Cardiac fibroblast (primary cell): ENCODE measurements around the gene PLPP4.

Experiments
- DNase-seq, 2 donors: peaks; one replicate each; pipeline versions ENCODE4 v3.0.0 to v3.0.0-alpha.2; 2010; ENCODE audit warnings: low read depth in 2 of 2
- H3K4me3 ChIP-seq, 2 donors: replicated peaks in 1 of 2; 1 replicate in 1 of 2; 2 replicates in 1 of 2; pipeline ENCODE4 v1.5.1; 2011; ENCODE audit warnings: low read depth in 2 of 2, low read length in 2 of 2, mild to moderate bottlenecking in 2 of 2, moderate library complexity in 1 of 2
- TF ChIP-seq, protein P1 (sequence below): IDR thresholded peaks from one replicate; pipeline ENCODE4 v1.5.1; 2011; ENCODE audit warnings: low read depth, mild to moderate bottlenecking, low read length, inconsistent platforms

PLPP4 gene

DNA sequence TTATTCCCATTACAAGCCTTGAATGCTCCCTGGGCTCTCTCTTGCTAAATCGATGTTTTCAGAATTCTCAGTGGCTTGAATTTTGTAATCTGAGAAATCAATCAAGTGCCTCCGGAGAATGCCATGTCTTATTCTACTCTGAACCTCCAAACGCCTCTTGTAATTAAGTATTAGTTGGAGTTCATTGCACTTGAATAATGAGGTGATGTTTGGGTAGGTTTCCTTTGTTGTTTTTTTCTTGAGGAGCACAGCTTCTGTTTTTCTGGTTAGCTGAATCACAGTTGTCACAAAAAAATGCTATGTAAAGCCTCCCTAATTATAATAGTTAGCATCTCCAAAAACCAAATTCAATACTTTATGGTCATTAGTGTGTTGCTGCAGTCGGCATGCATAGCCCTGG, 100.3 kb downstream of the PLPP4 start:
- TF ChIP-seq, protein P1, sequence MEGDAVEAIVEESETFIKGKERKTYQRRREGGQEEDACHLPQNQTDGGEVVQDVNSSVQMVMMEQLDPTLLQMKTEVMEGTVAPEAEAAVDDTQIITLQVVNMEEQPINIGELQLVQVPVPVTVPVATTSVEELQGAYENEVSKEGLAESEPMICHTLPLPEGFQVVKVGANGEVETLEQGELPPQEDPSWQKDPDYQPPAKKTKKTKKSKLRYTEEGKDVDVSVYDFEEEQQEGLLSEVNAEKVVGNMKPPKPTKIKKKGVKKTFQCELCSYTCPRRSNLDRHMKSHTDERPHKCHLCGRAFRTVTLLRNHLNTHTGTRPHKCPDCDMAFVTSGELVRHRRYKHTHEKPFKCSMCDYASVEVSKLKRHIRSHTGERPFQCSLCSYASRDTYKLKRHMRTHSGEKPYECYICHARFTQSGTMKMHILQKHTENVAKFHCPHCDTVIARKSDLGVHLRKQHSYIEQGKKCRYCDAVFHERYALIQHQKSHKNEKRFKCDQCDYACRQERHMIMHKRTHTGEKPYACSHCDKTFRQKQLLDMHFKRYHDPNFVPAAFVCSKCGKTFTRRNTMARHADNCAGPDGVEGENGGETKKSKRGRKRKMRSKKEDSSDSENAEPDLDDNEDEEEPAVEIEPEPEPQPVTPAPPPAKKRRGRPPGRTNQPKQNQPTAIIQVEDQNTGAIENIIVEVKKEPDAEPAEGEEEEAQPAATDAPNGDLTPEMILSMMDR = no peak
- no peak overlapping the region for H3K4me3 ChIP-seq
- no peak for DNase-seq

DNA sequence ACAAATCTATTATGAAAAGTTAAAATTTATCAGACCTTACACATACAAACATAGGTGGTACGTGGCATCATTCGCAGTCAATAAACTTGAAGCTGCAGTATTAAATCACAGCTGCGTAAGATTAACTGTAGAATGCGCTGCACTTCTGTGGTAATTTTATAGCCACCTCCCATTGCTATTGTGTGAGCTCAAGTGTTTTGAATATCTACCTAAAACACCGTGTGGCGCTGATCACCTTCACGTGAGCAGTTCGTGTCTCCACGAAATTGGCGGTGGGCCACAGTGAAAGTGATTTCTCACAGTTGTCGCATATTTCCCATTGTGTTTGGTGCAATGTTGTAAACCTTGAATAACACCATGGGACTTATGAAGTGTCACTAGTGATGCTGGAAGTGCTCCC, 102.8 kb downstream of the PLPP4 start:
- TF ChIP-seq, protein P1 = no peak

DNA sequence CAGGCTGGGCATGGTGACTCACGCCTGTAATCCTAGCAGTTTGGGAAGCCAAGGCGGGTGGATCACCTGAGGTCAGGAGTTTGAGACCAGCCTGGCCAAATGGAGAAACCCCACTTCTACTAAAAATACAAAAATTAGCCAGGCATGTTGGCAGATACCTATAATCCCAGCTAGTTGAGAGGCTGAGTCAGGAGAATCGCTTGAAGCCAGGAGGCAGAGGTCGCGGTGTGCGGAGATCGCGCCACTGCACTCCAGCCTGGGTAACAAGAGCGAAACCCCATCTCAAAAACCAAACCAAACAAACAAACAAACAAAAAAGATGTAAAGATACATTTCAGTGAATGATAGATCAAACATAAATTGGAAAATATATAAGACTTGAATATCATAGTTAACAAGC, 105.9 kb downstream of the PLPP4 start:
- TF ChIP-seq, protein P1 = no peak
- DNase-seq = no peak
- H3K4me3 ChIP-seq = no peak overlapping the region

More for the DNA sequence above, 102.8 kb downstream of the PLPP4 start:
- DNase-seq = no peak
- H3K4me3 ChIP-seq = no peak overlapping the region

DNA sequence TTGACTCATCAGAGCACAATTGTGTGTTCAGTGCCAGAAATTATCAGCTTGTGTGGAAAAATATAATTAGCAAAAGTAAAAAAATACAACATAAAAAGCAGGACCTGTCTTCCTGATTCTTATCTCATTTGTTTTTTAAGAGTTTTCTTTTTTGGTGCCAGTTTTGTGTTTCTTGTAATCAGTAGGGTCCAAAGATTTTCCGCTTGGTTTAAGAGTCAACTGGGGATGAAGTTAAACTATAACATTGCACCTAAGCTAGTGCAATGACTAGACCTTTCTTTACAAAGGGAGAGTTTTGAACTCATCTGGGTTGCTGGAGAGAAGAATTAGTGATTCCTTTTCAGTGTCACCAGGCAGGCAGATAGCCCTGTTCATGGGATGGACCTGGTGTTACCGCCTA, 113.4 kb downstream of the PLPP4 start:
- TF ChIP-seq, protein P1 = no peak

DNA sequence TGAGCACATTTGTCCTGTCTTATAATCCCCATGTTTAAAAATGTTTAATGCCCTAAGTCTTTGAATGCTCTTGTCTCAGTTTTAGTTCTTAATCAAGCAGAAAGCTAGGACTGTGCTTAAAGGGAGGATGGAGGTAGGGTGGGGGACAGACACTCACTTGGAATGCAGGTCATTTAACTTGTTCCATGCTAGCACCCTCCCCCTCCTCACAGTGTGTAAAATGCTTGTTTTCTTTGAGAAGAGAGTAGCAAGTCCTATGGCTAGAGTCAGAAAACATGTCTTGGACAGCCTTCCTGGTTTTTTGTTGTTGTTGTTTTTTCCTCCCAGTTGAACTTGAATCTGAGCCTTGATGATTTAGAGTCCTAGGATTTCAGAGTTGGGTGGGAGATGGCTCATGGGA, 114.2 kb downstream of the PLPP4 start:
- H3K4me3 ChIP-seq = no peak overlapping the region
- DNase-seq = no peak
- TF ChIP-seq, protein P1 = no peak

More for the DNA sequence above, 113.4 kb downstream of the PLPP4 start:
- no peak overlapping the region for H3K4me3 ChIP-seq
- DNase-seq = no peak

DNA sequence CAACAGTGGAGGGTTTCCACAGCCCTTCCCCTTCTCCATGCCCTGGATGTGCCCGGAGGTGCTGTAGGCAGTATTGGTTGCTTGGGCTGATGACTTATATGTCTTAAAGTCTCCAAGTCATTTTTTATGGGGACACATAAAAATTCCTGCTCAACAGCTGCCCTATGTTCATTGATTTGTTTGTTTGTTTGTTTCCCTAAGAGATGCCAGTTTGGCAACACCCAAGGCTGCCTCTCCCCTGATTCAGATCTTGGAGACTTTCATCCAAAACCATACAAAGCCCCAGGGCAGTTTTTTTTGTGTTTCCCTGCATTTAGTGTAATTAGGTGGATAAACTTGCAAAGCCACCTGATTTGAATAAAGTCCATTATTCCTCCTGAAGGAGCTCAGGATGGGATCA, 115.3 kb downstream of the PLPP4 start:
- TF ChIP-seq, protein P1 = no peak
- no peak for DNase-seq

DNA sequence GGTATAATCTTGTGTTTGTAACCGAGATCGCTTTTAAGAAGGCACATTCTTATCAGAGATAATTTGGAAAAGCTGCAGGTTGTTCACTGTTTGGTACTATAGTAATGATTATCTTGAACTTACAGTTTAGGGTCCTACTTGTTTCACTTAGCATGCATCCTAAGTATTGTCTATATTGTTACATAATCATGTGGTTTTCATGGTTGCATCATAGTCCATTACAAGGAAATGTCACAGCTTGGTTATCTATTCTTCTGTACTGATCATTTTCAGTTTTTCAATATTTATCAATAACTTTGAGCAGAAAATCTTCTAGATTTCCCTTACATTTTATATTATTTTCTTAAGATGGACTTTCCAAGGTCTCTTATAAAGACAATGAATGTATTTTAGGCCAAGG, 116.3 kb downstream of the PLPP4 start:
- no peak for DNase-seq
- H3K4me3 ChIP-seq = no peak overlapping the region
- TF ChIP-seq, protein P1 = no peak

More for the DNA sequence above, 115.3 kb downstream of the PLPP4 start:
- H3K4me3 ChIP-seq = no peak overlapping the region
